Body of pancreas (tissue), 4 donors: Measurements from ENCODE around the gene SNCA. TPM values are rescaled to one million over a fixed set of nuclear protein-coding genes. Genes with fewer than 3 reads are reported as not detected.

Source experiments
- ATAC-seq: fragments of 150-250 bp; one replicate; pipeline ENCODE4 v1.9.1; 2016
- DNase-seq, 4 donors: peaks; one replicate each; pipeline ENCODE4 v3.0.0-alpha.2; 2019
- H3K27ac ChIP-seq, 4 donors: fragments of 200-600 bp; sonication (generic); 1 replicate in 3 of 4; 2 replicates in 1 of 4; pipeline versions ENCODE4 v1.5.1 to v1.6.1; 2016 to 2019; ENCODE audit warnings: mild to moderate bottlenecking in 1 of 4, mixed read lengths in 1 of 4, moderate library complexity in 1 of 4
- H3K27me3 ChIP-seq, 2 donors: fragments of 200-600 bp; sonication (generic); one replicate each; pipeline ENCODE4 v1.6.0; 2016; ENCODE audit warnings: mild to moderate bottlenecking in 1 of 2
- H3K36me3 ChIP-seq, 2 donors: fragments of 200-600 bp; sonication (generic); replicated peaks in 1 of 2; 2 replicates each; pipeline ENCODE4 v1.5.1; 2016; ENCODE audit warnings: low read depth in 2 of 2; ENCODE audit not compliant: insufficient read depth in 1 of 2
- H3K4me1 ChIP-seq: fragments of 200-600 bp; sonication (generic); one replicate; pipeline ENCODE4 v1.6.0; 2016
- H3K4me3 ChIP-seq, 2 donors: fragments of 200-600 bp; sonication (generic); 1 replicate in 1 of 2; 2 replicates in 1 of 2; pipeline ENCODE4 v1.5.1; 2016 to 2019
- H3K9me3 ChIP-seq, 3 donors: fragments of 200-600 bp; sonication (generic); 1 replicate in 2 of 3; 2 replicates in 1 of 3; pipeline ENCODE4 v1.5.1; 2016
- CTCF ChIP-seq, 7 experiments: fragments of 450-650 bp in 4 of 7; fragments of 200-600 bp in 3 of 7; sonication (generic) in 3 of 7; IDR thresholded peaks; one replicate each; pipeline ENCODE4 v1.5.1; 2016 to 2019; ENCODE audit warnings: antibody characterized with exemption in 7 of 7
- POLR2A ChIP-seq, 3 donors: fragments of 450-650 bp; IDR thresholded peaks; one replicate each; pipeline ENCODE4 v1.6.1; 2016; ENCODE audit warnings: antibody characterized with exemption in 3 of 3, mild to moderate bottlenecking in 2 of 3
- WGBS, 2 donors: methylation state at CpG; one replicate each; pipeline ENCODE4 v1.1.5; 2017; 5-methylcytosine and 5-hydroxymethylcytosine counted together
- intact Hi-C: fragments of 100-400 bp; cut with DNase I; formaldehyde crosslinking; loops from one replicate; pipeline ENCODE4 v1.15.1; 2023
- total RNA-seq, 2 donors: library from RNA; depleted of rRNA; stranded (reverse); fragments of >200 nt; gene quantifications; one replicate each; pipeline ENCODE4 v1.1.0, GENCODE V29; 2016

Gene SNCA
- total RNA-seq, 2 donors from 2014 or later: 9.3 TPM; not detected in 1

- peak; percentile 87 for ATAC-seq
- intact Hi-C loops: no loop called here
- no peak for DNase-seq
- 13 to 18% methylated on average over 5 of the region's 5 CpGs for WGBS, 2 donors
- Histone ChIP-seq H3K9me3 (no peaks in the 10 kb centered on the region), H3K4me1 (peaks cover 8% of the 10 kb centered on the region), H3K4me3 (no peak overlapping the region), H3K27ac (peak overlapping the region in 3 of 4 donors; percentile 31 to 51 (median 47)), H3K27me3 (no peaks in the 10 kb centered on the region), H3K36me3 (no peaks in the 10 kb centered on the region)
- TF ChIP-seq CTCF (IDR thresholded peaks at IDR 0.05) (no peak), POLR2A (IDR thresholded peaks at IDR 0.05) (no peak)
Observed at GRCh38 chr4:89753601-89754066, 83.3 kb downstream of the SNCA start.

- TF ChIP-seq CTCF (IDR thresholded peaks at IDR 0.05) (no peak), POLR2A (IDR thresholded peaks at IDR 0.05) (no peak)
- H3K9me3 ChIP-seq: no peaks in the 10 kb centered on the region
- H3K4me3 ChIP-seq: no peak overlapping the region
- no peaks in the 10 kb centered on the region for H3K27me3 ChIP-seq
- intact Hi-C loops: no loop called here
- 27 to 33% methylated on average over 7 of the region's 7 CpGs for WGBS, 2 donors
- peaks cover 8% of the 10 kb centered on the region for H3K4me1 ChIP-seq
- no peaks in the 10 kb centered on the region for H3K36me3 ChIP-seq
- DNase-seq (peak in 1 of 4 donors; percentile 3), ATAC-seq (peak; percentile 42)
- H3K27ac ChIP-seq: peak overlapping the region in 3 of 4 donors; percentile 31 to 51 (median 47)
Observed at GRCh38 chr4:89752932-89753598, 83.9 kb downstream of the SNCA start.

GRCh38 chr4:89751416-89751815 lies 85.5 kb downstream of the SNCA start:
- H3K27ac ChIP-seq: no peak overlapping the region
- no peak overlapping the region for H3K4me3 ChIP-seq
- DNase-seq (no peak), ATAC-seq (no peak)
- no peaks in the 10 kb centered on the region for H3K9me3 ChIP-seq
- intact Hi-C loops: no loop called here
- no peaks in the 10 kb centered on the region for H3K36me3 ChIP-seq
- TF ChIP-seq POLR2A (IDR thresholded peaks at IDR 0.05) (no peak), CTCF (IDR thresholded peaks at IDR 0.05) (no peak)
- H3K27me3 ChIP-seq: no peaks in the 10 kb centered on the region
- H3K4me1 ChIP-seq: peaks cover 8% of the 10 kb centered on the region
- 45 to 71% methylated on average over 5 of the region's 5 CpGs for WGBS, 2 donors

DNA sequence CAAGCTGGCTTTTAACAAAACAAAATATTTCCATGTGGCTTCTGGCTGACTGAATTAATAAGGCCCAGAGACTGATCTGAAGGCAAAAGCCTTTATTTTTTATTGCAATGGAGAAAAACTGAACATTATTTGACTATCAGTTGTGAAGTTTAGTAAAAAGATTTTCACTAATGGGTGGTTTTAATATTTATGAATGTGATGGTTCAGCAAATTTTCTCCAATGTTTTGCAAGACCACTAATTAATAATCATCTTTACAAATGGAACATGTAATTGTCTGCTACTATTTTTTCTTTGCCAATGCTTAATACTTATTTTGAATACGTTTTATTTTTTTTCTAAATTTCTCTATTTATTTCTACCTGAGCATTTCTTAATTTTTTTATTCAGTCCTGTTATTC lies 90.6 kb downstream of the SNCA start:
- intact Hi-C loops: no loop called here
- 45 to 50% methylated on average over 1 of the region's 1 CpG for WGBS, 2 donors
- no peaks in the 10 kb centered on the region for H3K4me1 ChIP-seq

More for the DNA sequence above, 90.6 kb downstream of the SNCA start:
- DNase-seq: no peak
- ATAC-seq: no peak
- Histone ChIP-seq H3K36me3 (no peaks in the 10 kb centered on the region), H3K4me3 (no peak overlapping the region), H3K9me3 (no peaks in the 10 kb centered on the region), H3K27me3 (no peaks in the 10 kb centered on the region), H3K27ac (no peak overlapping the region)
- no peak for TF ChIP-seq POLR2A (IDR thresholded peaks at IDR 0.05)
- no peak for TF ChIP-seq CTCF (IDR thresholded peaks at IDR 0.05)
